Measurements from ENCODE around the gene HPD. TPM values are rescaled to one million over a fixed set of nuclear protein-coding genes. Genes with fewer than 3 reads are reported as not detected.

HPD gene
- total RNA-seq, 4 donors from 2014 or later, result 1.9 TPM; not detected in 3

DNA sequence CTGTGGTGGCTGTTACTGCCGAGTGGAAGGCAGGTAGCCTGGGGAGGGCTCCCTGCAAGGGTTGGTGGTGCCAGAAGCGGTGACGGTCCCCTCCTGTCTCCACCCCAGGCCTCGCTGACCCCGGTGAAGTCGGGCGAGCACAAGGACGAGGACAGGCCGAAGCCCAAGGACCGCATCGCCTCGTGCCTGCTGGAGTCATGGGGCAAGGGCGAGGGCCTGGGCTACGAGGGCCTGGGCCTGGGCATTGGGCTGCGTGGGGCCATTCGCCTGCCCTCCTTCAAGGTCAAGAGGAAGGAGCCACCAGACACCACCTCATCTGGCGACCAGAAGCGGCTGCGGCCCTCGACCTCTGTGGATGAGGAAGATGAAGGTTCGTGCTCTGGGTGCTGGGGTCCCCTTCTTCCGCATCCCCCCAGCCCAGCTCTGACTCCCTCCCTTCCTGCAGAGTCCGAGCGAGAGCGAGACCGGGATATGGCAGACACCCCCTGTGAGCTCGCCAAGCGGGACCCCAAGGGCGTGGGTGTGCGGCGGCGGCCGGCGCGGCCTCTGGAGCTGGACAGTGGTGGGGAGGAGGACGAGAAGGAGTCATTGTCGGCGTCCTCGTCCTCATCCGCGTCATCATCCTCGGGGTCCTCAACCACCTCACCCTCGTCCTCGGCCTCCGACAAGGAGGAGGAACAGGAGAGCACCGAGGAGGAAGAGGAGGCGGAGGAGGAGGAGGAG is 41.6 kb downstream of the HPD start:
- DNase-seq, result no peak
- Histone ChIP-seq H3K9me3 (no peaks in the 10 kb centered on the region), H3K4me1 (peaks cover 0 to 8% of the 10 kb centered on the region in 2 donors), H3K27me3 (no peaks in the 10 kb centered on the region), H3K36me3 (no peaks in the 10 kb centered on the region), H3K4me3 (no peak overlapping the region), H3K27ac (no peak overlapping the region)
- TF ChIP-seq CTCF (IDR thresholded peaks at IDR 0.05) (no peak), POLR2A (IDR thresholded peaks at IDR 0.05) (no peak)
- intact Hi-C loops (cut with DNase I; ENCODE audit: low total_unique reads), result no loop called here

DNA sequence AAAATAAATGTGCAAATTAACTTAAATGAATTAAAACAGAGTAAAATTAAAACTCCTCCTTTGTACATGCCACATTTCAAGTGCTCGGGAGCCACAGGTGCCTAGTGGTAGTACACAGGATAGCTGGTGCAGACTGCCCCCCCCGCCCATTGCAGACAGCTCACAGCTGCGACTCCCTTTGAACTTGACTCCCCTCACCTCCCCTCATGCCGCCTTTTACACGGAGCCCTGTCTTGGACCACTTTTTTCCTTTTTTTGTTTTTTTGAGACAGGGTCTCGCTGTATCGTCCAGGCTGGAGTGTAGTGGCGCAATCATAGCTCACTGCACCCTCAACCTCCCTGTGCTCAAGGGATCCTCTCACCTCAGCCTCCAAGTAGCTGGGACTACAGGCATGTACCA is 43.4 kb downstream of the HPD start:
- Histone ChIP-seq H3K27me3 (no peaks in the 10 kb centered on the region), H3K9me3 (no peaks in the 10 kb centered on the region), H3K4me3 (no peak overlapping the region), H3K4me1 (peaks cover 9 to 24% of the 10 kb centered on the region in 2 donors), H3K36me3 (no peaks in the 10 kb centered on the region), H3K27ac (no peak overlapping the region)
- intact Hi-C loops (cut with DNase I; ENCODE audit: low total_unique reads), result no loop called here
- TF ChIP-seq POLR2A (IDR thresholded peaks at IDR 0.05) (no peak), CTCF (IDR thresholded peaks at IDR 0.05) (no peak)
- DNase-seq, result no peak

DNA sequence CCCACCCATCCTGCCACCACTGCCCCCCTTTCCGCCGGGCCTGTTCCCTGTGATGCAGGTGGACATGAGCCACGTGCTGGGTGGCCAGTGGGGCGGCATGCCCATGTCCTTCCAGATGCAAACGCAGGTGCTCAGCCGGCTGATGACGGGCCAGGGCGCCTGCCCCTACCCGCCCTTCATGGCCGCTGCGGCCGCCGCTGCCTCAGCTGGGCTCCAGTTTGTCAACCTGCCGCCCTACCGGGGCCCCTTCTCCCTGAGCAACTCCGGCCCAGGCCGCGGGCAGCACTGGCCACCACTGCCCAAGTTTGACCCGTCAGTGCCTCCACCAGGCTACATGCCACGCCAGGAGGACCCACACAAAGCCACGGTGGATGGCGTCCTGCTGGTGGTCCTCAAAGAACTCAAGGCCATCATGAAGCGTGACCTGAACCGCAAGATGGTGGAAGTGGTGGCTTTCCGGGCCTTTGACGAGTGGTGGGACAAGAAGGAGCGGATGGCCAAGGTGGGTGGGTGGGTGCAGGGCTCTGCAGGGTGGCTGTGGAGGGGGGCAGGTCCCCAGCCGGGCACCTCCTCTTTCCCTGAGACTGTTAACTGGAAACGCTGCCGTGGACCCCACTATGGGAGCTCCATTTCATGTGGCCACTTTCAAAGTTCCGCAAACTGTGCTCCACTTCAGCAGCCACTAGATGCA is 44.1 kb downstream of the HPD start:
- intact Hi-C loops (cut with DNase I; ENCODE audit: low total_unique reads), result no loop called here
- H3K27ac ChIP-seq, result no peak overlapping the region
- no peak for DNase-seq
- H3K4me1 ChIP-seq, result peaks cover 9 to 26% of the 10 kb centered on the region in 2 donors
- H3K4me3 ChIP-seq, result no peak overlapping the region
- TF ChIP-seq CTCF (IDR thresholded peaks at IDR 0.05), result no peak
- TF ChIP-seq POLR2A (IDR thresholded peaks at IDR 0.05), result no peak
- no peaks in the 10 kb centered on the region for H3K36me3 ChIP-seq
- no peaks in the 10 kb centered on the region for H3K27me3 ChIP-seq
- no peaks in the 10 kb centered on the region for H3K9me3 ChIP-seq

DNA sequence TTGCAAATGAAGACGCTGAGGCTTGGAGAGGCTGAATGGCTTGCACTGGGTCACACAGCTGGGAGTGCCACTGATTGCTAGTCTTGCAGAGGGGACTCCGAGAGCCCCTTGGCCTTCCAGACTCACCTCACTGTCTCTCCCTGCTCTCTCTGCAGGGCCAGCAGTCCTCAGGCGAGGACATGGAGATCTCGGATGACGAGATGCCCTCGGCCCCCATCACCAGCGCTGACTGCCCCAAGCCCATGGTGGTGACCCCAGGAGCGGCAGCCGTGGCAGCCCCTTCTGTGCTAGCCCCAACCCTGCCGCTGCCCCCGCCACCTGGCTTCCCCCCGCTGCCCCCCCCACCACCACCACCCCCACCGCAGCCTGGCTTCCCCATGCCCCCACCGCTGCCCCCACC is 44.7 kb downstream of the HPD start:
- no peak for TF ChIP-seq POLR2A (IDR thresholded peaks at IDR 0.05)
- intact Hi-C loops (cut with DNase I; ENCODE audit: low total_unique reads), result no loop called here
- H3K36me3 ChIP-seq, result no peaks in the 10 kb centered on the region
- no peak overlapping the region for H3K27ac ChIP-seq
- DNase-seq, result no peak
- H3K27me3 ChIP-seq, result no peaks in the 10 kb centered on the region
- H3K4me1 ChIP-seq, result peaks cover 9 to 26% of the 10 kb centered on the region in 2 donors
- H3K9me3 ChIP-seq, result no peaks in the 10 kb centered on the region
- no peak overlapping the region for H3K4me3 ChIP-seq

GRCh38 chr12:121812921-121813896 is 45.5 kb downstream of the HPD start:
- no peak for TF ChIP-seq CTCF (IDR thresholded peaks at IDR 0.05)
- no peak for TF ChIP-seq POLR2A (IDR thresholded peaks at IDR 0.05)
- no peak for DNase-seq
- no peaks in the 10 kb centered on the region for H3K9me3 ChIP-seq
- H3K4me3 ChIP-seq, result peak overlapping the region; percentile 43 to 63
- H3K27ac ChIP-seq, result peak overlapping the region in 1 of 2 donors; percentile 86
- H3K4me1 ChIP-seq, result peaks cover 9 to 26% of the 10 kb centered on the region in 2 donors
- H3K27me3 ChIP-seq, result no peaks in the 10 kb centered on the region
- H3K36me3 ChIP-seq, result no peaks in the 10 kb centered on the region
- intact Hi-C loops (cut with DNase I; ENCODE audit: low total_unique reads), result loop anchor here (1.0 kb wide), 1 partner anchor 18 kb away; no protein-coding TSS in a partner anchor

All from uterus (tissue), 4 donors.